DOHH2 (cell line): Measurements from ENCODE around the gene FGF21.

Source experiments
- H3F3A ChIP-seq: fragments of 200-600 bp; sonication (generic), shearing (Covaris generic); 2 replicates; pipeline ENCODE4 v1.6.0; 2016; ENCODE audit warnings: antibody characterized with exemption, mild to moderate bottlenecking; ENCODE audit not compliant: control insufficient read depth, insufficient read depth
- H3K27ac ChIP-seq: fragments of 200-600 bp; sonication (generic); 2 replicates; pipeline ENCODE4 v1.5.1; 2014; ENCODE audit warnings: low read depth, mild to moderate bottlenecking, low read length, moderate library complexity
- H3K27me3 ChIP-seq: fragments of 200-600 bp; sonication (generic); 2 replicates; pipeline ENCODE4 v1.6.1; 2014; ENCODE audit warnings: mild to moderate bottlenecking, low read length, mixed read lengths; ENCODE audit not compliant: control insufficient read depth
- H3K36me3 ChIP-seq: fragments of 200-600 bp; sonication (generic); 2 replicates; pipeline ENCODE4 v1.6.1; 2014; ENCODE audit warnings: mild to moderate bottlenecking, low read length, moderate library complexity, mixed read lengths; ENCODE audit not compliant: control insufficient read depth
- H3K4me1 ChIP-seq: fragments of 200-600 bp; sonication (generic); 2 replicates; pipeline ENCODE4 v1.6.1; 2014; ENCODE audit warnings: mild to moderate bottlenecking, low read length, mixed read lengths; ENCODE audit not compliant: control insufficient read depth
- H3K4me2 ChIP-seq: fragments of 200-600 bp; sonication (generic); 2 replicates; pipeline ENCODE4 v1.6.0; 2014; ENCODE audit warnings: mild to moderate bottlenecking, low read length, moderate library complexity
- H3K4me3 ChIP-seq: fragments of 200-600 bp; sonication (generic); 2 replicates; pipeline ENCODE4 v1.5.1; 2014; ENCODE audit warnings: mild to moderate bottlenecking, low read length, mixed read lengths
- H3K79me2 ChIP-seq: fragments of 200-600 bp; sonication (generic); 2 replicates; pipeline ENCODE4 v1.6.1; 2014; ENCODE audit warnings: mild to moderate bottlenecking, low read length, mixed read lengths; ENCODE audit not compliant: control insufficient read depth
- H3K9me2 ChIP-seq: fragments of 200-600 bp; sonication (generic); replicated peaks from 2 replicates; pipeline ENCODE4 v1.6.1; 2014; ENCODE audit warnings: mild to moderate bottlenecking, low read length, mixed read lengths; ENCODE audit not compliant: control insufficient read depth
- H3K9me3 ChIP-seq: fragments of 200-600 bp; sonication (generic); 2 replicates; pipeline ENCODE4 v1.6.1; 2014; ENCODE audit warnings: antibody characterized with exemption, low read length, mixed read lengths; ENCODE audit not compliant: control insufficient read depth, insufficient read depth
- H4K20me1 ChIP-seq: fragments of 200-600 bp; sonication (generic); 2 replicates; pipeline ENCODE4 v1.6.0; 2014; ENCODE audit warnings: low read depth, mild to moderate bottlenecking, antibody characterized with exemption, low read length, moderate library complexity; ENCODE audit not compliant: control insufficient read depth, insufficient read depth
- EZH2phosphoT487 ChIP-seq: fragments of 200-600 bp; sonication (generic); IDR thresholded peaks from 2 replicates; pipeline ENCODE4 v1.6.1; 2017; ENCODE audit warnings: borderline replicate concordance, mild to moderate bottlenecking, antibody characterized with exemption, low read length, moderate library complexity, mixed read lengths
- TF ChIP-seq, protein P1 (sequence below): fragments of 200-600 bp; sonication (generic); IDR thresholded peaks from one replicate; pipeline ENCODE4 v1.5.1; 2014; ENCODE audit warnings: antibody characterized with exemption, mild to moderate bottlenecking, low read depth, low read length; ENCODE audit not compliant: poor library complexity, severe bottlenecking

FGF21 gene

DNA sequence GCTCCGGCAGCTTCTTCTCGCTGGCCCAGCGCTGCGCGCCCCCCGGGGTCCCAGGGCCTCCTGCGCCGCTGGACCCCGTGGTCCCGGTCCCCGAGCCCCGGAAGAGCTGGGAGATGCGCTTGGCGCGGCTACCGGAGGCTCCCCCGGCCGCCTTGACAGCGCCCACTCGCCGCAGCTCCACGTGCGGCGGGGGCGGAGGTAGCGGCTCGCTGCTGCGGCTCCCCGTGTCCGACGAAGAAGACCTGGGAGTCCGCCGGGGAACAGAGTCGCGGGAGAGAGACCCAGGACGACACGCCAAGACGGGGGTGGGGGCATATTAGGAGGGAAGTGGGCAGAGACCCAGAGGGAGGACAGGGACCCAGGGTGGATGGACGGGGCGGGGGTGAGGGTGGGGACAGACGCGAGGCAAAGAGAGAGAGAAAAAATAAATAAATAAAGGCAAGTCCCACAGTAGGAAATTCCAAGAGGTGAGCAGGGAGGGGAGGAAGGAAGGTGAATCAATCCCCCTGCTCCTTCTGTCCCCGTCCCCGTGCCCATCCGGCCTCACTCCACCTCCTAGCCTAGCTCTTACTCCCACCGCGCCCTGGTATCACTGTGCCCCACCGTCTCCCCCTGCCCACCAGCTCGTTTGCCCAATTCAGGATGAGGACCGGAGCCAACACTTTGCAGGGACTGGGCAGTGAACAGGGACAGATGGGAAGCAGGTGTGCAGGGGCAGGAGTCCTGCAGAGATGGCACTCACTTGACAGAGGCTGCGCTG is 15.7 kb upstream of the FGF21 start:
- H3K4me1 ChIP-seq = peaks cover 22% of the 10 kb centered on the region
- TF ChIP-seq, protein P1, sequence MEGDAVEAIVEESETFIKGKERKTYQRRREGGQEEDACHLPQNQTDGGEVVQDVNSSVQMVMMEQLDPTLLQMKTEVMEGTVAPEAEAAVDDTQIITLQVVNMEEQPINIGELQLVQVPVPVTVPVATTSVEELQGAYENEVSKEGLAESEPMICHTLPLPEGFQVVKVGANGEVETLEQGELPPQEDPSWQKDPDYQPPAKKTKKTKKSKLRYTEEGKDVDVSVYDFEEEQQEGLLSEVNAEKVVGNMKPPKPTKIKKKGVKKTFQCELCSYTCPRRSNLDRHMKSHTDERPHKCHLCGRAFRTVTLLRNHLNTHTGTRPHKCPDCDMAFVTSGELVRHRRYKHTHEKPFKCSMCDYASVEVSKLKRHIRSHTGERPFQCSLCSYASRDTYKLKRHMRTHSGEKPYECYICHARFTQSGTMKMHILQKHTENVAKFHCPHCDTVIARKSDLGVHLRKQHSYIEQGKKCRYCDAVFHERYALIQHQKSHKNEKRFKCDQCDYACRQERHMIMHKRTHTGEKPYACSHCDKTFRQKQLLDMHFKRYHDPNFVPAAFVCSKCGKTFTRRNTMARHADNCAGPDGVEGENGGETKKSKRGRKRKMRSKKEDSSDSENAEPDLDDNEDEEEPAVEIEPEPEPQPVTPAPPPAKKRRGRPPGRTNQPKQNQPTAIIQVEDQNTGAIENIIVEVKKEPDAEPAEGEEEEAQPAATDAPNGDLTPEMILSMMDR = no peak
- no peak for TF ChIP-seq EZH2phosphoT487
- H3K79me2 ChIP-seq = no peaks in the 10 kb centered on the region
- H3K27me3 ChIP-seq = 0 out of 2 replicates have a peak, but pooled peaks cover 6% of the 10 kb centered on the region
- H4K20me1 ChIP-seq = no peaks in the 10 kb centered on the region
- H3K9me3 ChIP-seq = no peaks in the 10 kb centered on the region
- no peak overlapping the region for H3K27ac ChIP-seq
- no peak overlapping the region for H3K4me3 ChIP-seq
- peaks cover 3% of the 10 kb centered on the region; the same call in 1 of the 2 replicates for H3F3A ChIP-seq
- H3K36me3 ChIP-seq = no peaks in the 10 kb centered on the region
- H3K9me2 ChIP-seq = no peaks in the 10 kb centered on the region
- H3K4me2 ChIP-seq = peak overlapping the region; percentile 55; the same call in 1 of the 2 replicates

DNA sequence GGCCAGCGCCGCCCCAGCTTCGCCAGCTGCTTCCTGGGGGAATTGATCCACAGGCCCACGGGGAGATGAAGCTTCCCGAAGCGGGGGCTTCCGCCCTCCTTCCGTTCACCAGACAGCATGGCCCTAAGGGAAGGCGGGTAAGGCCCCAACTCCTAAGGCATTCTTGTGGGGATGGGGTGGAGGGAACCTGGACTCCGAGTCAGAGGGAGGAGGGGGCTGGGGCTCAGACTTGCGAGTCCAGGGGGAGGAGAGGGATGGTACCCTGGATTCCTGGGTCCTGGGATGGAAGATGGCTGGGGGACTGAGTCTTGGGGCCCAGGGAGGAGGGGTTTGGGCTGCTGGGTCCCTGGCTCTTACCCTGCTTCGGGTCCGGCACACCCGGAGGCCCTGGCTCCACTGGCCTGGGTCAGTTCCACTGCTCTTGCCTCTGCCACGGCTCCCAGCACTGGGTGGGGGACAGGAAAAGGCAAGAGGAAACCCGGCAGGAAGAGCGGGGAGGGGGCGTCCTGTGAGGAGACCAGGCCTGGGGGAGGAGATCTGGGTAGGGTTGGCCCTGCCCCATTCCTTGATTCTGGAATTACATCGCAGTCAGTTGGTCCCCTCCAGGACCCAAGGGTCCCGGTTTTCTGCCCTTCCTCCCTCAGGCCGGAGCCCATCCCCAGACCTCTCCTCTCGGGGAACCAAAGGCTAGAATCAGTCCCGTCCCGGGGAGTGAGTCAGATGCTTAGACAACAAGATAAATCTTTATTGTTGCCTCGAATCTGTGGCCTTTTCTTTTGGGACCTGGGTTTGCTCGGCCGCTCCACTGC is 15.0 kb upstream of the FGF21 start, which contains the start of gene RASIP1:
RASIP1 (minus strand) TSS at position 447 of the 809 bp plus-strand sequence; CDS start at position 119, 328 bp downstream.
- H3K27ac ChIP-seq = no peak within 1 kb of the TSS
- H3K4me3 ChIP-seq = 0 out of 2 replicates have a peak within 1 kb of the TSS, but pooled peaks have one; percentile 21
- peak within 1 kb of the TSS; percentile 41 for H3K4me2 ChIP-seq

DNA sequence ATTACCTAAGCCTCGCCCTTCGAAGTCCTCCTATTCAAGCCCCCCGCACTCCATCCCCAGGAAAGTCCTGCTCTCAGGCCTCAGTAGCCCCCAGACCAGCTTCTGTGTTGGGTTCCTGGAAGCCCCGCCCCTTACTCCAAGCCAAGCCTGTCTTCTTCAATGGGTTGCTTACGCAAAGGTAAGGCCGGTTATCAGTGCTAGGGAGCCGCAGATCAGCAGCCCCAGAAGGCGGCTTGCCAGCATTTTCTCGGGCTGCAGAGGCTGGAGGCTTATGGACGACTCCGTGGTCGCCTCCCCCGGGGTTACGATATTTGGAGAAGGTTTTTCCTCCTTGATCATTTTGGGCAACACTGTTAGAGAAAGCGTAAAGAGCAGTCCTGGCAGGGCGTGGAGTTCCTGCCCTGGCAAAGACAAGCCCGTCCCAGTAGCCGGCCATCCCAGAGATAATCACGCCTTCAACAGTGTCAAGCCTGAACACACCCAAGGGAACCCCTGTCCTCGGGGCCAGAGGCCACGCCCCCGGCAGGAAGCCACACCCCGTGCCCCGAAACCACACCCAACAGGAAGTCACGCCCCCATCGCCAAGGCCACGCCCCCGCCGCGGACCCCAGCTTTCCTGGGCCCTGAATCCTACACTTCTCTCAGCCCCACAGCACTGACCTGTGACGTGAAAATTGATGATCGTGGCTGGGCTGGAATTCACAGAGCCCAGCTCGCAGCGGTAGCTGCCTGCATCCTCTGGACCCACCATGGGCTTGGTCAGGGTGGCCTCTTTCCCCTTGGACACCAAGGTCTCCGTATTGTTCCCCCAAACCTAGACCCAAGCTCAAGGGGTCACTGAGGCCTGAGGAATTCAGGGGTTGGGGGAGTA is 14.0 kb upstream of the FGF21 start:
- Histone ChIP-seq H4K20me1 (no peaks in the 10 kb centered on the region), H3K4me3 (peak overlapping the region; percentile 21; the same call in 1 of the 2 replicates), H3K4me1 (peaks cover 22% of the 10 kb centered on the region), H3K9me2 (no peaks in the 10 kb centered on the region), H3K4me2 (peak overlapping the region; percentile 41), H3K27me3 (0 out of 2 replicates have a peak, but pooled peaks cover 6% of the 10 kb centered on the region), H3K27ac (no peak overlapping the region), H3K9me3 (no peaks in the 10 kb centered on the region), H3K79me2 (no peaks in the 10 kb centered on the region), H3F3A (peaks cover 3% of the 10 kb centered on the region; the same call in 1 of the 2 replicates), H3K36me3 (no peaks in the 10 kb centered on the region)
- TF ChIP-seq, protein P1 = no peak

More for the DNA sequence above, 15.0 kb upstream of the FGF21 start, which contains the start of gene RASIP1:
- TF ChIP-seq EZH2phosphoT487 = no peak
- TF ChIP-seq, protein P1 = no peak
- H3K36me3 ChIP-seq = no peaks in the 10 kb centered on the region
- H4K20me1 ChIP-seq = no peaks in the 10 kb centered on the region
- H3K4me1 ChIP-seq = peaks cover 22% of the 10 kb centered on the region
- H3K79me2 ChIP-seq = no peaks in the 10 kb centered on the region
- peaks cover 3% of the 10 kb centered on the region; the same call in 1 of the 2 replicates for H3F3A ChIP-seq
- no peaks in the 10 kb centered on the region for H3K9me3 ChIP-seq
- no peaks in the 10 kb centered on the region for H3K9me2 ChIP-seq
- H3K27me3 ChIP-seq = 0 out of 2 replicates have a peak, but pooled peaks cover 6% of the 10 kb centered on the region
